Middle frontal gyrus (tissue), 1 donor: ENCODE data around the gene CEP63.

Experiments
- DNase-seq: peaks from one replicate; pipeline ENCODE4 v3.0.0-alpha.2; 2015; ENCODE audit warnings: low spot score; ENCODE audit errors: extremely low spot score

CEP63 gene

DNA sequence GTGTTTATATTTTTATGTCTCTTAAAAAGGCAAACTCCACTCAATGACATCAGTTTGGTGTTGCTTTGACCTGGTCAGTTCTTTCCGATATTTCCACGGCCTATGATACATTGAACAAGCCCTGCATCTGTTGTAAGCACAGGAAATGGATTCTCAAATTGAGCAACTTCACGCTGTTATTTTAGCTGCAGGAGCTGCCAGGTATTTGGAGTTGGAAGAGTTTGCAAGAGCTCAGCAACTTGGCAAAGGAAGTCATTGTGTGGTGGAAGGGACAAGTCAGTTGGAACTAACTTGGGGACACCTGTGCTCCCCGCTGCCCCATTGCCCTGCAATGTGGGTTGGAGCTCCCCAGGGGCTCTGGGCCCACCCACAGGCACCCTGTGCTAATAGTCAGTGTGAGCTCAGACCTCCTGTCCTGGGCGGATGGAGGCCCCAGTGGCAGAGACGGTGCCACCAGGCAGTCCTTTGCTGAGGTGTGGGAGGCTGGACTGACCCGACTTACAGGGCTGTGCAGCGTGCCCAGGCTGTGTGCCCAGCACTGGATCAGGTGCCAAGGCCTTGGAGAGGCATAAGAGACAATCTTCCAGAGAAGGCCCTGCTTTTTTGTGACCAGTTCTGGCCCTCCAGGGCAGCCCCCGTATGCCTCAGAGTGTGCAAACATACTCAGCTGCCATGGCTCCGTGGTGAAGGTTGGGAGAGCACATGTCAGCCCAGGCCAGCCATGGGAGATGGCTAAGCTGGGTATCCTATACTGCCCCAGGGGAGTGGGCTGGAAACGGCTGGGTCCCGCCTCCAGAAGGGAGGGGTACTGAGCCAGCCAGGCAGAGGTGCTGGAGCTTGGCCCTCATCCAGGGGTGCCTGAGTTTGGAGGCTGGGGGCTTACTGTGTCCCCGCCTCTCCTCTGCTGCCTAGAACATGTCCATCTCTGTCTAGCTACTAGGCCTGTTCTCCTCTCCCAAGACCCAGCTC lies 121.5 kb downstream of the CEP63 start:
- DNase-seq: no peak

DNA sequence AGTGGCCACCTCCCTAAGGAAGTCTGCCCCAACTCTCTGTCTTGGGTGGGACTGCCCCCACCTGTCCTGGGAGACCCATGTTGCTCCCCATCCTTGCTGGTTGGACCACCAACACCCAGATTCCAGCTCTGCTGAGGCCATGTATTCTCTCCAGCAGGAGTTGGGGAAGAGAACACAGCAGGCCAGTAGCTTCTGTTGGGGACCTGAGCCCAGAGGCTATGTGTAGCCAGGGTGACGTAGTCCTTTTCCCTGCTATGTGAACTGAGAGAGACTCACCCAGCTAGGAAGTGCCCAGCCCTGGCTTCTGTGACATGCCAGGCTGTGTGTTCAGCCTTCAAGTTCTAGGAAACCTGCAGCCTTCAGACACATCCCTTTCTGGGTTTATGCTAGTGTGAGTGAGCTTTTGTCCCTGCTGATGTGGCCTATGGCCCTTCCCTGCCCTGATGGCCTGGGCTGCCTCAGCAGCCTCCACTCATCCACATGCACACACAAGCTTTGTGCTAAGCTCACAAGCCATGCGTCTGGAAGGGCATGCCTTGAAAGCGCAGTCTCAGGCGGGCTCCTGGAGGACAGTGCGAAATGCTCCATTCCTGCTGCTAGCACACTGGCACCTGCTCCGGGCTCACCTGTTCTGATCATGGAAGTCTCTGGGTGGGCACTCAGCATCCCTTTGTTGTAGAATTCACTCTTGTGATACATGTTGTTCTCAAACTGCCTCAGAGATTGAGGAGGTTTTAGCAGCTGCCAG lies 122.3 kb downstream of the CEP63 start:
- DNase-seq: no peak

DNA sequence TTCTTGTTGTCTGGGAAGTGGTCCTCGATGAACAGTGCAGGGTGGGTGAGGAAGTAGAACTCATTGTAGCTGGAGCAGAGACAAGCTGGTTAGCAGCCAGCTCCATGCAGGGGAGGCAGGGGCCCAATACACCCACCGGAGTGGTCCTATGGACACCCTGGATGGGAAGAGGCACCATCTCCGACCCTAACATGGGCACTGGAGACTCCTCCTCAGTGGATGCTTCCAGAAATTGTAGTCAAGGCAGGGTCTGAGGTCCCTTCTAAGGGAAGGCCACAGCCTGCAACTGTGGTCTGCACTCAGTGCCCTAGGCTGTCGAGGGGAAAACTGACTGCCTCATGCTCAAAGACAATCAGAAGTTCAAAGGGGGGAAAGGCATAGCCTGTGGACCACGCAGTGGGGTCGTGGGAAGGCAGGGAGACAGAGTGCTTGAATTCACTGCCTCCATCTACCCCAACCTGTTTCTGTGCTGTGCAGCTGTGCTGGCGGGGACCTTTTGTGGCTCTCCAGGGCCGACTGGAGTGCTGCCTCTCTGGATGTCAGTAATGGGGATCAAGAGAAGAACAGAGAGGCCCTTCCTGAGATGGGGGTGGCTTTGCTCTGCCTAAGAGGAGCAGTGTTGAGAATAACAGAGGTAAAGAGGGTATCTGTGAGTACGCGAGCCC lies 123.0 kb downstream of the CEP63 start:
- no peak for DNase-seq

DNA sequence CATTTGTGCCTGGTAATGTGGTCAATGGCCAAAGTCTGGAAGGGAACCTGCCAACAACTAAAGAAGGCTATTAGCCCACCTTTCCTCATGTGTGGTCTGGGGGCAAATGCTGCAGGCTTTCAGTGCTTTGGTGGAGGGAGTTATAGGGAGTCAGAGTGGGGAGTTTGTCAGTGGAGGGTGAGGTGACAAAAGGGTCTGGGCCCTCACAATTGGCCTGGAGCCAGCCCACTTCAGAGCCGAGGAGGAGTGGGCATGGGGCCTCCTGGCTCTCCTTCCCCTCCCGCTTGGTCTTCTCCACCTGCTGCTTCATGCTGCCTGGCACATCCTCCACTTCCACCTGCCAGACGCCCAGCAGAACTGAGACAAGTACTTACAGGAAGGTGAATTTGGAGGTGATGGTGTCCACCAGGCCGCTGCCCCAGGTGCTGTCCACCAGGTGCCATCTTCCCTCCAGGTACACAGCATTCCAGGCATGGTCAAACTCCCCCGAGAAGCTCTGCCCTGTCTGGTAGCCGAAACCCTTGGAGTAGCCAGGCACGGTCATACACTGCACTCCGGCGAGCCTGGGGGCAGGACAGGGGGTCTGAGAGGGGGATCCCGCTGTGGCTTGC lies 124.1 kb downstream of the CEP63 start:
- no peak for DNase-seq

DNA sequence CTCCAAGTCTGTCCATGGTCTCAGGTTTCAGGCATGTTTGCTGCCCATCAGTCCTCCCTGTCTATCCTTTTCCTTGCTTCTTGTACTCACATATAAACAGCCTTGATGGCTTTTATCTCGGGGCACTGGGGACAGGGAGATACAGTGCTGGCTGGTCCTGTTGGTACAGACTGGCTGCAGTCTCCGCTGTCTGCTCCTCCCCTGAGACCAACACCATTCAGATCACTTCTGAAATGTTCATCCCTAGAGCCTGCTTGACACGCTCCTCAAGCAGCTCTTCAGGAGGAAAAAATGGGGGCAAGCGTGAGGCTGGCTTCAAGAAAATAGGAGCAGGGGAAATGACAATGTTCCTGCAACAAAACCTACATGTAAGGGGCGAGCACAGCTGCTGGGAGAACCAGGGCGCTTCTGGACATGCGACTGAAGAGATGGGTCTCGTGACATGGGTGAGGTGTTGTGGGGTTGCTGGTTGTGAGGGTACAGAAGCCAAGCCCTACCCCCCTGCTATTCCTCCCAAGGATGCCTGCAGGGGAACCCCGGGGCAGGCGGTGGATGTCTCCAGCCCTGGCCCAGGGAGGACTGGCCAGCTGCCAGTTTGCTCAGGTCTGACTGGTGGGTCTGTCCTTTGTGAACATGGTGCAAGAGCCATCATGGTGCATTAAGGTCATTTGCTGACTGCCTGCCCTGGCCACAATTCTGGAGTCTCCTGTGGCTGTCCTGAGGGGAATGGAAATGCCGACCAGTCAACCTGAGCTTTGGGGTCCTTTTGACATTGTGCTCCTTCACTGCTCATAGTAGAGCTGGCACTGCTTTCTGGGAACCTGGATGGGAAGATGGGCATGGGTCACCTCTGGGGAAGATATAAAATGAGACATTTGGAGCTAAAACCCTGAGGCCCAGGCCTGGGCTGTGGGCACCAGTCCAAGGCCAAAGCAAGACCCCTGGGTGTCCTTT lies 124.9 kb downstream of the CEP63 start:
- DNase-seq: no peak

DNA sequence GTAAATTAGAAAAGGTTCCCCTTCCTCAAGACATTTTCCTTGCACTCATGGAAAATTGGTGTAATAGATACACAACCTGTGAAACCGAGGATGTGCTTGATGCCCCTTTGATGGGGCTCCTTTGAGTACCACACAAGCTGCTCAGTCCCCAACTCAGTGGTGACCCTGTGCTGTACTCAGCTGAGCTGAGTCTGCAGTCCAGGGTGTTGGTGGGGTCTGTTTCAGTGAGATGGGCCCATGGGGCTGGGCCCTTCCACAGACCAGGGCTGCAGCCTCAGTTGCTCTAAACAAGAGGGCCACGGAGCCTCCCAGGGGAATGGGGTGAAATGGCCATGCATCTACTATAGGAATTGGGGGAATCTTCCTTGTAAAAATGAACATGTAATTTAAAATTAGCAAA lies 125.7 kb downstream of the CEP63 start:
- DNase-seq: no peak

DNA sequence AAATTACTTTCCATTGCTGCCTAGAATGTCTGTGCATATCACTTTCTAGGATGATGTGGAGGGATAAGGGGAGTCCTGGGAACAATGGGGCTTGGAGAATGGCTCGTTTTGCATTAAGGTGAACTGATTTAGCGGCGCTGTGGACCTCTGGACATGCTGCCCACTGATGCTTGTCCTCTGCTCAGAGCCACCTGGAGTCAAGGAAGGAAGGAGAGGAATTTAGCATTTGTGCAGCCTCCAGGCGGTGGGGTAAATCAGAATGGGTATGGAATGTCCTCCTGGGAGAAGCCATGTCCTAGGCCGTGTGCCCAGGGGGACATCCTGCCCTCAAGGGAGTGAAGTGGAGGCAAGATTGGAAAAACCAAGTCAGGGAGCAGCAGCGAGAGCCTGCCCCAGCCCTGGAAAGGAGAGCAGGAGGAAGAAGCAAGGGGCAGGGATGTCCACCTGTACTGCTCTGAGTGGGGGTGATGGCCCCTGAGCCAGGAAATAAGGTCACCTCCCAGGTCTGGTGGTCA lies 127.2 kb downstream of the CEP63 start:
- no peak for DNase-seq

DNA sequence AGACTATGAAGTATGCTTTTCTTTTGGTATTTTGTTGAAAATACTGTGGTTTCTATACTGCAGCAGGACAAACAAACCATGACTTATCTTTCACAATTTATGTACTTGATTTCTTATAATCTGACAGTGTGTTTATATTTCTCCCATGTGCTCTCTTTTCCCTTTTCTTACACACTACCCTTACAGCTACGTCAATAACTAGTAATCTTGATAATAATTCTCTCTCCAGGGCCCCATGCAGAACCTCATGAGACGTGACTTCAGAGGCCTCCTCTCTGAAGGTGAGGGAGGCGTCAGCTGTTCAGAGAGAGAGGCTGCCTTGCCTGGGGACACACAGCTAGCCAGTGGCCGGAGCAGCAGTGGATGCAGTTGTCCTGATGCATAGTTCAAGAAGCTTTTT lies 129.1 kb downstream of the CEP63 start:
- DNase-seq: no peak

DNA sequence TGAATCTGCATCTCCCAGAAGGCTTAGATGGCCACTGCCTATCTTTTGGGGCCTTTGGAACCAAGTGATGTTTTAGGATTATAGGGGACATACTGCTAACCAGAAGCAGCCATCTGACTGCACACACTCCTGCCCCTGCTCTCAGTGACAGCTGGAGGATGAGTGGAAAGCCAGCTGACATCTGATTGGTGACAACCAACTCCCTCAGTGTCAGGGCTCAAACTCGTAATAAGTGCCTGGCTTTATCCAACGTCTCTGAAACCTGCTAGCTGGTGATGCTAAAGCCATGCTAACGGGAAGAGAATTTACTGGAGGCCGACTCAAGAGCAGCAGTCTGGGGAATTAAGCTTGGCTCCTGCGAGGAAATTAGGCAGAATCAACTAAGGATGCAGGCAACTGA lies 129.9 kb downstream of the CEP63 start:
- no peak for DNase-seq

DNA sequence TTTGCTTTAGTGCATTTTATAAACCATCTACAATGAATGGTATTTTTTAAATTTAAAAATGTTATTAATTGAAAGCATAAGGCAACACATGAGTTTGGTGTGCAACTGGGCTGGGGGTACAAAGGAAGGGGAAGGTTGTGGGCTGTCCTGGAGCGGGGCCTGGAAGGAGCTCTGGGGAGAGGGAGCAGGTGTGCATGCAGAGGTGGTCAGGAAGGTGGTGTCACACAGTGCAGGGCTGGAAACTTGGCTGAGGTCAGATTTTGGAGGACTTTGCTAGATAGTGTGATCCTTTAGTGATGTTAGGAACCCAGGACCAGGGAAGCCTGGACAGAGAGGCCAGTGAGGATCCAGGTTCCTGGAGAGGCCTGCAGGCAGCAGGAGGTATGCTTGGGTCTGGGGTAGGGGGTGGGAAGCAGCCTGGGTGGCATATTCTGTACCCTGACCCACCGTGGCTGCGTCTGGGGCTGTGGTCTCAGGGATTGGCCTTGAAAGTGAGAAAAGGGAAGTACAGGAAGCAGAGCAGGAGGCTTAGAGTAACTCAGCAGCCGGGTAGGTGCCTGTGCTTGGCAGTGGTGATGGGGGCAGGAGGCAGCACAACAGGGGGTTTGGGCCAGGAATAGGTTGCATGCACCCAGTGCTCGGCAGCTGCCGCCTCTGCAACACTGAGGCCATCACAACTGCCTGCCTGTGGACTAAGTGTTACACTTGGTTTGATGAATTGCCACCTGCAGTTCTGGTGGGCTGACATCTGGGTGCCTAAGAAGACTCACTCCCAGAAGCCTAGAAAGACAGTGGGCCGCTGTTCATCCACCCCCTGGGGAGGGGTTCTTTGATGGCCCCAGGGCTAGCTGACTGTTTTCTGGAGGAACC lies 132.0 kb downstream of the CEP63 start:
- DNase-seq: no peak

DNA sequence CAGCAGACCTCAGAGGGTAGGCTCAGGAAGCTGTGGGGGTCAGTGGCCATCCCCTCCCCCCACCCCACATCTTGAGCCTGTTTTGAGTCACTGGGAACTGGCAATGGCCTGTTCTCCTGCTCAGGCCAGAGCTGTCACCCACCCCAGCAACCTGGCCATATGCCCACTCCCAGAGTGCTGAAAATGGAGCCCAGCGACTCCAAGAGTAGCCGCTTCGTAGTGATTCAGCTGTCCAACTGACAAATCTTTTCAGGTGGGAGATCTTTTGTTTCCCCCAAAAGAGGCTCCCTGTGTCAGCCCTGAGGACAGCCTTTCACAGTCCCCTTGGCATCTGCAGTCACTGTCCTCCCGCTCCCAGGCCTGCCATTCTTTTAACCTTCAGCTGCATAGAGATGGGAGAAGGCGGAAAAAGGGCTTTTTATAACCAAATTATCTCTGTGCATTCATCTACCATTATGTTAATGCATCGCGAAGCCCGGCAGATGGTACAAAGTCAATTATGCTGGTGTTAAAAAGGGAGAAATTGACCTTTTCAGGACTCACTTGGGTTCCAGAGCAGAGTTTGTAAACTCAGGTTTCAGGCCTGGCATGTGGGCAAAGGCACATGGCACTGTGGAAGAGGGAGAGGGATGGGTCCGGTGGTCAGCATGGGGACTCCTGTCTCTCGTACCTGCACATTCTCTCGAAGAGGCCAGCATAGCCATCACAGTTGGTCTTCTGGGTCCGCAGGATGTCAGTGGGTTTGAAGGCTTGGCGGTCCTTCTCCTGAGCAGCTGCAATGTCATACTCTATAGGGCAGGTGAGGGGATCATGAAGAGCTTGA lies 132.8 kb downstream of the CEP63 start:
- DNase-seq: no peak

DNA sequence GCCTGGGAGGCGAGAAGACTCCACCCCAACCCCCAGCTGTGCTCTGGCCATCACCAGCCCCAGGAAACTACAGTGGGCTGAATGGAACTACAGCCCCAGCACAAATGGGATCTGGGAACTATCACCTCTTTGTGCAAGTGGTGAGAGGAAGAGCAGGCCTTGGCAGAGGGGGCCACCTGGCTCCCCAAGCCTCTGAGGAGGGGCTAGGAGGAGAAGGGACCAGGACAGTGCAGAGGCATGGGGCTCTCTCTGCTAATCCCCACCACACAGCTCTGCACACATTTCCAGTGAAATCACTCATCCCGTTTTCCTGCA lies 133.4 kb downstream of the CEP63 start:
- DNase-seq: no peak

DNA sequence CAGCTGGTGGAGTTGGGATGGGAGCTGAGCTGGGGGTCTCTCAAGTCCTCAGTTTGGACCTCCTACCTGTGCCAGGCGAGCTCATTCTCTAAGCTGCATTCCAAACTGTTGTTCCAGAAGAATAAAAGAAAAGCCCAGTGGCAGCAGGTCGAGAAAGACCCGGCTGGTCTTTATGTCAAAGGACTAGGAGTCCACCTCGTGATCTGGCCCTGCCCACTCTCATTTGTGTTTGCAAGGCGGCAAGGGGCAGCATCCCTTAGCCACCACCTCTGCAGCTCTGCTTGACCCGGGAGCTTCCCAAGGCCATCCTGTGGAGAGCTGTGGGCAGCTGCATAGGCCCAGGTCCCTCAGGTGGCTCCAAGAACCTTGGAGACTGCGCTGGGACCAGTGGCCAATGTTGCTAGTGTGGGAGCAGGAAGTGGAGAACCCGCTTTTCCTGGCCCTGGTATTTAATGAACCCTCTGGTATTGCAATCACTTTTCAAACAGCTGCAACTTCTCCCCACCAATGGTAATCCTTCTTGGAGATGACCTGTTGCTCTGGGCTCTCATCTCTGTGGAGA lies 134.1 kb downstream of the CEP63 start:
- DNase-seq: no peak

DNA sequence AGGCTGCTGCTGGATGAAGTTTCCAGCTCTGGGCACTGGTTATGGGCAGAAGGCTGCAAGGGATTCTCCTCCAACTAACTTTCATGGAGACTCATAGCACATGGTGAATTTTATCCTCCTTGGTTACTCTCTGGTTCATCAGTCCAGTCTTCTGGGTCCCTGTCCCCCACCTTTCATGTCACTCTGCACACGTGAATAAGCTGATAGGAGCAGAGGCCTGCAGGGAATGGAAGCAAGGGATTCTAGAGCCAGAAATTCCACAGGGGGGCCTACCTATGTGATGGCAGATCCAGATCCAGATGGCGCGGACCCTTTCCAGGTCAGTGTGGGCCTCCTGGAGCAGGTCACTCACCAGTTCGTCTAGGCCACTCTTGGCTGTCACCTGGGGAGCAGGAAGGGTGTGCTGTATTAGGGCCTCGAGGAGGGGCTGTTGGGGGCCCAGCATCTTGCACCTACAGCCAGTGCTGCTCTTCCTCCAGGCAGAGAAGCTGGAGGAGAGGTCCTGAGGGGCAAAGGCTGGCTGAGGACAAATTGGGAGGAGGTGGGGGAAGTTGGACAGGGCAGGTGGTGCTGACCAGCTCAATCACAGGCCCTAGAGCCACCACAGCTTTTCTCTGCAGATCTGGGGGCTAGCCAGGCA lies 134.7 kb downstream of the CEP63 start:
- no peak for DNase-seq

DNA sequence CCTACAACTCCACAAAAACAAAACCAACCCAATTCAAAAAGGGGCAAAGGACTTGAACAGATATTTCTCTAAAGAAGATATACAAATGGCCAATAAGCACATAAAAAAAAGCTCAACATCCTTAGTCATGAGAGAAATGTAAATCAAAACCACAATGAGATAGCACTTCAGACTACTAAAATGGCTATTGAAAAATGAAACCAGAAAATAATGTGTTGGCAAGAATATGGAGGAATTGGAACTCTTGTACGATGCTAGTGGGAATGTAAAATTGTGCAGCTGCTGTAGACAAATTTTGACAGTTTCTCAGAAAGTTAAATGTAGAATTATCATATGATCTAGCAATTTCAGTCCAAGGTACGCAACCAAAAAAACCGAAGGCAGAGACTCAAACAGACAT lies 136.0 kb downstream of the CEP63 start:
- no peak for DNase-seq

DNA sequence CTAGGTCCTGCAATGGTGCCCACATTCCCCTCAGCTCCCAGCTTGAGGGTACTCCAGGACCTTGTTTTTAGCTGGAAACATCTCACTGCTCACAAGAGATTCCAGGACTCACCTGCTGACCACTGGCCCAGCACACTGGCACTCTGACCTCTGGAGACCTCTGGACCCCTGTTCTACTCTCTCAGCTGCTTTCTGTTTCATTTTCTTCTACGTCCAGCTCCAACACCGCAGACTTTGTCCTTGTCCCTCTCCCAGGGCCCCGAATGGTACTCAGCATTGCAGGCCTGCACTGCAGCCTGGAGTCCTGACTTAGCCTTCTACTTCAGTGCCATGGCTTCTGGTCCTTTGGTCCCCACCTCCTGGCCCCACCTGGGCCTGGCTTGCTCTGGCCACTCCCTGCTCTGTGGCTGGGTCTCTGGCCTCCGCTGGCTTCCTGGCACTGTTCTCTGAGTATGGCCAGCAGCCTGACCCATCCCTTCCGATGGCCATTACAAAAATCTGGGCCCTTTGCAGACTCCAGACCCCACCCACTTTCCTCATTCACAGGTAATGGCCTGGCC lies 137.0 kb downstream of the CEP63 start:
- no peak for DNase-seq

DNA sequence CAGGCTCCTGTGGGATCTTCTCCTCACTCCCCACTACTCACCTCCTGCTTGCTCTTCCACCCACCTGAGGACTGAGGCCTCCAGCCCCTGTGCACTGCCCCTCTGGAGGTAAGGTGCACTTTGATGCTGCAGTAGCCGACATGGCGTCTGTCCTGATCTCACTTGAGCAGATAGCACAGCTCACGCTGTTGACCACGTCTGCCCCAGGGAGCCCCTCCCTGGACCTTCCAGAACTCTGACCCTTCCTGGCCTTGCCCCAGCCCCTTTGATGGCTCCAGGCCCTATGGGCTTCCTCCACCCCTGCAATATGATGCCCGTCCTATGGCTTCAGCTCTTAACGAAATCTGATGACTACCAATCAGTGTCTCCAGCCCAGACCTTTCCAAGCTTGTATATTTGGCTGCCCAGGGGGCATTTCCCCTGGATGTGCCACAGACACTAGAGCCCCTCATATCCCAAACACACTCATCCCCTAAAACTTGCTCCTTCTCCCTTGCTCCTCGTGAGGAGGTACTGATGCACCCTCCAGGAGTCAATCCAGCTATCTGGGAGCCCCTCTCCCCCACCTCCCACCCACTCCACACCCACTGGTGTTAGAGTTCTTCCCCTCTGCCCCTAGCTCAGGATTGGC lies 137.9 kb downstream of the CEP63 start:
- no peak for DNase-seq
